ENCODE data around the gene SCUBE3. TPM values are rescaled to one million over a fixed set of nuclear protein-coding genes. Genes with fewer than 3 reads are reported as not detected.

The SCUBE3 gene
- total RNA-seq, 3 donors from 2014 or later (not counting 1 experiment from before 2014, with no cell fraction given): 0.25 to 0.31 TPM; not detected in 1

DNA sequence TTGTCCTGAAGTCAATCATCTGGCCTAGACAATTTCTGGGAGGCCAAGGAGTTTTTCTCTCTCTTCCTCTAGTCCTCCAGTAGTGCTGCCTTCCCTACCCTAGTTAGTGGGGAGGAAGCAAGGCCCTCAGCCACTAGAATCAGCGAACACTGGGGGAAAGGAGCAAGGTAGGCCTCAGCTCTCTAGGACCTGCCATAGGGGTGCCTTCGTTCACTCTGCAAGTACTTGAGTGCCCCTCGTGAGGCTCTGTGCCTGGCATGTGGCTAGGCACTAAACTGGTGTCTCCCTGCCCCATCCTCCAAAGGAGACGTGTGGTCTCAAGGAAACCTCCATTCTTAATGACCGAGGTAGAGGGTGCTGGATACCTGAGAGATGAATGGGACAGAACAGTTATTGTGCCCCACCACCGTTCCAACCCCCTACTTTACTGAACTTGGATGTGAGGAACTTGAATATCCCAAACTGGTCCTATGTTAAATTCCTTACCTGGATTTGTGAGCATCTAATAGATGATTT, 84.9 kb downstream of the SCUBE3 start:
- Histone ChIP-seq H3K36me3 (ENCODE audit: control insufficient read depth, insufficient read depth, low read length) (peaks cover 13% of the 10 kb centered on the region), H3K4me1 (ENCODE audit: control insufficient read depth, insufficient read depth, low read length) (peaks cover 62% of the 10 kb centered on the region), H3K27me3 (ENCODE audit: control insufficient read depth, insufficient read depth, low read length) (no peaks in the 10 kb centered on the region), H3K4me3 (ENCODE audit: low read length) (peak overlapping the region; percentile 95), H3K9me3 (ENCODE audit: control insufficient read depth, insufficient read depth, low read length) (no peaks in the 10 kb centered on the region), H3K27ac (ENCODE audit: low read length) (peak overlapping the region; percentile 97)
- DNase-seq: peak in 1 of 2 donors; percentile 48
- no peaks in the 10 kb centered on the region for H3K9me3 Mint-ChIP-seq
- peaks cover 8% of the 10 kb centered on the region for H3K36me3 Mint-ChIP-seq
- peak overlapping the region; percentile 89 for H3K4me3 Mint-ChIP-seq
- TF ChIP-seq, protein P1, sequence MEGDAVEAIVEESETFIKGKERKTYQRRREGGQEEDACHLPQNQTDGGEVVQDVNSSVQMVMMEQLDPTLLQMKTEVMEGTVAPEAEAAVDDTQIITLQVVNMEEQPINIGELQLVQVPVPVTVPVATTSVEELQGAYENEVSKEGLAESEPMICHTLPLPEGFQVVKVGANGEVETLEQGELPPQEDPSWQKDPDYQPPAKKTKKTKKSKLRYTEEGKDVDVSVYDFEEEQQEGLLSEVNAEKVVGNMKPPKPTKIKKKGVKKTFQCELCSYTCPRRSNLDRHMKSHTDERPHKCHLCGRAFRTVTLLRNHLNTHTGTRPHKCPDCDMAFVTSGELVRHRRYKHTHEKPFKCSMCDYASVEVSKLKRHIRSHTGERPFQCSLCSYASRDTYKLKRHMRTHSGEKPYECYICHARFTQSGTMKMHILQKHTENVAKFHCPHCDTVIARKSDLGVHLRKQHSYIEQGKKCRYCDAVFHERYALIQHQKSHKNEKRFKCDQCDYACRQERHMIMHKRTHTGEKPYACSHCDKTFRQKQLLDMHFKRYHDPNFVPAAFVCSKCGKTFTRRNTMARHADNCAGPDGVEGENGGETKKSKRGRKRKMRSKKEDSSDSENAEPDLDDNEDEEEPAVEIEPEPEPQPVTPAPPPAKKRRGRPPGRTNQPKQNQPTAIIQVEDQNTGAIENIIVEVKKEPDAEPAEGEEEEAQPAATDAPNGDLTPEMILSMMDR (IDR thresholded peaks at IDR 0.05): no peak
- H3K27ac Mint-ChIP-seq: peak overlapping the region; percentile 97 to 98
- WGBS (ENCODE audit: insufficient coverage): 0% methylated on average over 4 of the region's 6 CpGs
- no peaks in the 10 kb centered on the region for H3K27me3 Mint-ChIP-seq (ENCODE audit: low read depth in 2 of 2)
- ATAC-seq: no peak
- H3K4me1 Mint-ChIP-seq: peaks cover 43 to 59% of the 10 kb centered on the region in 2 donors
- intact Hi-C loops (cut with micrococcal nuclease): loop anchor here (2.0 to 5.0 kb wide), 3 partner anchors 14 to 439 kb away; partner anchors contain the start of genes ARMC12 and PPARD

DNA sequence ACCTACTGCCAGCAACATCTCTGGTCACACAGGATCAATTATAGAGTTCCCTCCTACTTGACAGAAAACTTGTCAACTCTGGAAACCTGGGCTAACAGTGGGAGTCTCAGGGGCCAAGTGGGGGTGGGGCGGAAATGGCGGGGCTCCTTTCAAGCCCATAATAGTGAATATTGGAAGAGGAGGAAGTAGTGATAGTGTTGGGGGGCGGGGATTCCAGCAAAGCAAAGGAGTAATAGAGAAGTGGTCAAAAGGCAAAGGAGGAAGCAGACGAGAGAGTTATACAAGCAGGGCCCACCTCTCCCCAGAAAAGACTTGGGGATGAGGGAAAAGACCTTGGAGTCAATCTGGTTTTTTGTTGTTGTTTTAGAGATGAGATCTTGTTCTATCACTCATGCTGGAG, 85.9 kb downstream of the SCUBE3 start:
- no peak for ATAC-seq
- intact Hi-C loops (cut with micrococcal nuclease): loop anchor here (2.0 to 5.0 kb wide), 3 partner anchors 13 to 438 kb away; partner anchors contain the start of genes ARMC12 and PPARD

DNA sequence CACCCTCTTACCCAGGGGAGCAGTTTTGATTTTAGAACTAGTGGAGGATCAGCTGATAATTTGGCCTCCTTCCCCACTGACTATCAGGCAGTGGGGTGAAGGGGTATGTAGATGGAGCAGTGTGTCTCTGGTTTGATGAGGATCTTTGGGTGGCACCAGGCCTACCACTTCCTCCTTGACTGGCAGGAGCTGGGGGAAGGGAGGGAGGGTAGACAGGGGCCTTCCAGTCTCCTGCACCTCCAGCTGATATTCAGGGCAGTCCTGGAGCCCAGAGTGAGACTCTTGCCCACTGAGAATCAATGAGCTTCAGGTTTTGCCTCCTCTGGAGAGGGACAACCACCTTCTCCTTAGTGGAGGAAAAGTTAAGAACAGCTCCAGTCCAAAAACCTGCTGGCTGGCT, 87.1 kb downstream of the SCUBE3 start:
- H3K27me3 Mint-ChIP-seq (ENCODE audit: low read depth in 2 of 2): no peaks in the 10 kb centered on the region
- peak overlapping the region; percentile 89 for H3K4me3 Mint-ChIP-seq
- Histone ChIP-seq H3K27ac (ENCODE audit: low read length) (peak overlapping the region; percentile 97), H3K4me1 (ENCODE audit: control insufficient read depth, insufficient read depth, low read length) (peaks cover 84% of the 10 kb centered on the region), H3K36me3 (ENCODE audit: control insufficient read depth, insufficient read depth, low read length) (peaks cover 13% of the 10 kb centered on the region), H3K27me3 (ENCODE audit: control insufficient read depth, insufficient read depth, low read length) (no peaks in the 10 kb centered on the region), H3K9me3 (ENCODE audit: control insufficient read depth, insufficient read depth, low read length) (no peaks in the 10 kb centered on the region), H3K4me3 (ENCODE audit: low read length) (no peak overlapping the region)
- peak overlapping the region; percentile 97 to 98 for H3K27ac Mint-ChIP-seq
- peak in 2 of 3 donors; percentile 27 to 48 for ATAC-seq
- H3K9me3 Mint-ChIP-seq: no peaks in the 10 kb centered on the region
- peaks cover 8% of the 10 kb centered on the region for H3K36me3 Mint-ChIP-seq
- TF ChIP-seq, protein P1 (IDR thresholded peaks at IDR 0.05): no peak
- H3K4me1 Mint-ChIP-seq: peaks cover 54 to 69% of the 10 kb centered on the region in 2 donors
- DNase-seq: peak in 1 of 2 donors; percentile 78
- intact Hi-C loops (cut with micrococcal nuclease): no loop called here

More for the DNA sequence above, 85.9 kb downstream of the SCUBE3 start:
- no peaks in the 10 kb centered on the region for H3K9me3 ChIP-seq (ENCODE audit: control insufficient read depth, insufficient read depth, low read length)
- DNase-seq: peak in 1 of 2 donors; percentile 46
- H3K27me3 ChIP-seq (ENCODE audit: control insufficient read depth, insufficient read depth, low read length): no peaks in the 10 kb centered on the region
- TF ChIP-seq, protein P1 (IDR thresholded peaks at IDR 0.05): no peak
- Mint-ChIP-seq H3K36me3 (peaks cover 8% of the 10 kb centered on the region), H3K4me3 (peak overlapping the region; percentile 89), H3K27me3 (ENCODE audit: low read depth in 2 of 2) (no peaks in the 10 kb centered on the region), H3K4me1 (peaks cover 53 to 69% of the 10 kb centered on the region in 2 donors), H3K9me3 (no peaks in the 10 kb centered on the region), H3K27ac (peak overlapping the region; percentile 97 to 98)
- peak overlapping the region; percentile 95 for H3K4me3 ChIP-seq (ENCODE audit: low read length)
- H3K27ac ChIP-seq (ENCODE audit: low read length): peak overlapping the region; percentile 97
- peaks cover 18% of the 10 kb centered on the region for H3K36me3 ChIP-seq (ENCODE audit: control insufficient read depth, insufficient read depth, low read length)
- 12% methylated on average over 4 of the region's 4 CpGs for WGBS (ENCODE audit: insufficient coverage)
- H3K4me1 ChIP-seq (ENCODE audit: control insufficient read depth, insufficient read depth, low read length): peaks cover 72% of the 10 kb centered on the region

Other genes starting within 250 kb of the SCUBE3 start
- not detected for gene TCP11, start 72.6 kb upstream of the SCUBE3 start, total RNA-seq
- 10 to 100 TPM; 62.7 to 81.6 (median 64.6) TPM for gene ZNF76, start 45.8 kb downstream of the SCUBE3 start, total RNA-seq
- gene DEF6, start 83.9 kb downstream of the SCUBE3 start, total RNA-seq: 100 to 1,000 TPM; 232 to 297 (median 241) TPM
- gene PPARD, start 128.6 kb downstream of the SCUBE3 start, total RNA-seq: 10 to 100 TPM; 14.4 to 20.4 (median 18.8) TPM
- gene FANCE, start 238.4 kb downstream of the SCUBE3 start, total RNA-seq: 1 to 10 TPM; 2.2 to 3.2 (median 2.6) TPM

Measured in natural killer cell (primary cell).